DMS114 treated with DMSO at 0.1 percent for 48 hours (cell line): Measurements from ENCODE around the gene PPP6R2.
"Not testable (repeated sequence)": the region's sequence is repeated elsewhere in the genome, so short reads cannot be mapped to it uniquely, and the experiment has no call there.

Experiments used
- DNase-seq: peaks from one replicate; lab custom pipeline; 2025; ENCODE audit not compliant: unreplicated experiment; lab: John Stamatoyannopoulos, UW

Gene PPP6R2

DNA sequence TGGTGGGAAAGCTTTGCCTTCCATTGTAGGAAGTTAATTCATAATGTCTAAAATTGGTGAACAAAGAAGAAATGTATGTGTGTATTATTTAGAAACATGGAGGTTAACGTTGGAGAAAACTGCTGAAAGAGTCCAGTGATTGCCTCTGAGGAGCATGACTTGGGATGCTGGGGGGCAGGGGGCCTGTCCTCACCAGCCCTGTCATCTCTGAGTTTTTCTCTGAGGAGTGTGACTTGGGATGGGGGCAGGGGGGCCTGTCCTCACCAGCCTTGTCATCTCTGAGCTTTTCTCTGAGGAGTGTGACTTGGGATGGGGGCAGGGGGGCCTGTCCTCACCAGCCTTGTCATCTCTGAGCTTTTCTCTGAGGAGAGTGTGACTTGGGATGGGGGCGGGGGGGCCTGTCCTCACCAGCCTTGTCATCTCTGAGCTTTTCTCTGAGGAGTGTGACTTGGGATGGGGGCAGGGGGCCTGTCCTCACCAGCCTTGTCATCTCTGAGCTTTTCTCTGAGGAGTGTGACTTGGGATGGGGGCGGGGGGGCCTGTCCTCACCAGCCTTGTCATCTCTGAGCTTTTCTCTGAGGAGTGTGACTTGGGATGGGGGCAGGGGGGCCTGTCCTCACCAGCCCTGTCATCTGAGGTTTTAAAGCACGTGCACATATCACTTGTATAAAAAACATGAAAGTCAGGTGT lies 54.4 kb downstream of the PPP6R2 start:
- DNase-seq: not testable (repeated sequence)

DNA sequence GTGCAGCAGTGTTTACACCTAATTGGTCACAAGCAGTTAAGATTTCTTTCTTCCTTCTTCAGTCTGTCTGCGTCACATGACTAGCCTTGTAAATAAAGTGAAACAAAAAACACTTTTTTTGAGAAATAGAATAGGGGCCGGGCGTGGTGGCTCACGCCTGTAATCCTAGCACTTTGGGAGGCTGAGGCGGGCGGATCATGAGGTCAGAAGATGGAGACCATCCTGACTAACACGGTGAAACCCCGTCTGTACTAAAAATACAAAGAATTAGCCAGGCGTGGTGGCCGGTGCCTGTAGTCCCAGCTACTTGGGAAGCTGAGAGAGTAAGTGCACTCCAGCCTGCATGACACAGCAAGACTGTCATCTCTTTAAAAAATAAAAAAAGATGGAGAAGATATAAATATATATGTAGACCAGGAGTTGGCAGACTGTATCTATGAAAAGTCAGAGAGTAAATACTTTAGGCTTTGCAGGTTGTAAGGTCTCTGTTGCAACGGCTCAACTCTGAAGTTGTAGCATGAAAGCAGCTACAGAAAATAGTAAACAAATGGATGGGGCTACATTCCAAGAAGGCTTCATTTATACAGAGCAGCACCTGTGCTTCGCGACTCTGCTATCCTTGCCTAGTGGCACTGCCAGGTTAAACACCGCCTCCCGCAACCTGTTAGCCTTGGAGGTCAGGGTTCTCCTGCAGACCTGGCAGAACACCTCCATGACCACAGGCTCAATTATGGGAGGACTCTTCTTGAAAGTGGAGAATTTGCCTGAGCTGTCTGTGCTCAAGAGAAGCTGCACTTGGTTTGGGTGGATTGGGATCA lies 55.9 kb downstream of the PPP6R2 start:
- DNase-seq: no peak

DNA sequence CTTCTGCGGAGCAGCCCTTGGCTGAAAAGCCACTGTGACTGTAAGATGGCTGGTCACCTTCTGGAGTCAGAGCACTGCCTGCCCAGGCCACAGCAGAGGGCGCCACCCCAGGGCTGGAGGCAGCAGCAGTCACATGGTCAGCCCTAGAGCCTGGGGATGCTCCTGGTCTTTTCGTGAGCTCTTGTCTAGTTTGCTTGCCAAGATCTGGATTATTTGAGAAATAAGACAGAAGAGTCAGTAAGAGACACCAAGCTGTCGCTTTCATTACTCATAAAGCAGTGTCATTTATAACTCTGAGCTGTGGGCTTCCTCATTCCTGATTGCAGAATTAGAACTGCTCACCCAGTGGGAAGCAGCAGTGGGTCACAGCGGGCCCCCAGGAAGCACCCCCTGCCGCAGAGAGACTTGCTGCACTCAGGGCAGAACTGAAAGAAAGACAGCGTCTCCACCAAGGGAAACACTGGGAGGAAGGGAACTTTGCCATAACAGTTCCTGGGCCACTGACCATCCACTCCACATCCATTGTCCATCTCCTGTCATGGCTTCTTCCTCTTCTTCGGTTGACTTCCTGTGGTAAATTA lies 56.7 kb downstream of the PPP6R2 start:
- DNase-seq: no peak

DNA sequence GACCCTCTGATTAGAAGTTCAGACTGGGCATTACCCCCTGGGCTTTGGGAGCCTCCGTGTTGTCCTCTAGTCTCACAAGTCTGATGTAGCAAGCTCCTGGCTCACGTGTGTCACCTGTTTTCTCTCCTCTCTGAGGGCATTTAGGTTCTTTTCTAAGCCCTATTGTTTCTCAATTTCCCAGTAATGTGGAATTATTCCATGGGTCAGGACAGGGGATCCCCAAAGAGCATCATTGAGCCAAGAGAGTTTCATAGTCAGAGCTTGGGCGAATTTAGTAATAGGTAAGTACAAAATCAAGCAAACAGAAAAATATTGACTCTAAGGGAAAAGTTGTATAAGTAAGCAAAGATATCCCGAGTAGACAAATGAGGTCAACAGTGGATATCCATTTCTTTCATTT lies 57.3 kb downstream of the PPP6R2 start:
- no peak for DNase-seq

DNA sequence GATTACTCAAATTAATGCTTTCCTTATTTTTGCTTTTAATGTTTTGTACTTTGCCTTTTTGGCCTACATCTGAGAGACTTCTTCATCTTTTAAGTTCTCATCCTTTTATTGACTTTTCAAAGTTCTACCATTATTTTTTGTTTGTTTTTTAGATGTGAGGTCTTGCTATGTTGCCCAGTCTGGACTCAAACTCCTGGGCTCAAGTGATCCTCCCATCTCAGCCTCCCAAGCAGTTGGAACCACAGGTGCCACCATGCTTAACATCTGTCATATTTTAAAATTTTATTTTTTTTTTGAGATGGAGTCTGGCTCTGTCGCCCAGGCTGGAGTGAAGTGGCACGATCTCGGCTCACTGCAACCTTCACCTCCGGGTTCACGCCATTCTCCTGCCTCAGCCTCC lies 57.8 kb downstream of the PPP6R2 start:
- DNase-seq: no peak

DNA sequence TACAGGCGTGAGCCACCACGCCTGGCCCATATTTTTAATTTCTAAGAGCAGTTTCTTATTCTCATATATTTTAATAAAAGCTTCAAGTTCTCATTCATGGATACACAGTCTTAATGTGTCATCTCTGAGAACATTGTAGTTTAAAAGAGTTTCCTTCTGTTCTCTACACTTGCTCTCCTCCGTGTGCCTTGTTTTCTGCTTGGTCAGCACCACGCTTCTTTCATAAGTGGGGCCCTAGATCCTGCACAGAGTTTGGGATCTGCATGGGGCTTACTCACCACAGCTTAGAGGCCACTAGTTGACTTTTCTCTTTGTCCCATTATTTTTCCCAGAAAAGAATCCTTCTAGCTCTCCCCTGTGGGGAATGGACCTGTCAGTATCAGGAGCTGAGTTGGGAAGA lies 58.8 kb downstream of the PPP6R2 start:
- DNase-seq: no peak

DNA sequence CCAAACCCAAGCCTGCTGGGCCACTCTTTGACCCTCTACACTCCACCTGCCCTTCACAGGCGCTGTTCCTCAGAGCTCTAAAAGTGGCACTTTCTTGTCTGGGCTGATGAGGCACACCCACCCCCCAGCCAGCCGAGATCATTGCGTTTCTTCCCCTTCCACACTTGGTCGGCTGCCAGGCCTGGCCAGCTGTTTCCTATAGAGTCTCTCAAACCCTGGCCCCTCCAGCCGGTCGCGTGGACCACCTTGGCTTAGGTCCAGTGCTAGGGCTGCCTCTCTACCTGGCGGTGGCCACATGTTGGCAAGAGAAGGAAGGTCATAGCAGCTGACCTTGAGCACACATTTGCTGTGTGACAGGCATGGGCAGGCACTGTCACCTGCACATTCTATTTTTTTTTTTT lies 60.6 kb downstream of the PPP6R2 start:
- DNase-seq: no peak

DNA sequence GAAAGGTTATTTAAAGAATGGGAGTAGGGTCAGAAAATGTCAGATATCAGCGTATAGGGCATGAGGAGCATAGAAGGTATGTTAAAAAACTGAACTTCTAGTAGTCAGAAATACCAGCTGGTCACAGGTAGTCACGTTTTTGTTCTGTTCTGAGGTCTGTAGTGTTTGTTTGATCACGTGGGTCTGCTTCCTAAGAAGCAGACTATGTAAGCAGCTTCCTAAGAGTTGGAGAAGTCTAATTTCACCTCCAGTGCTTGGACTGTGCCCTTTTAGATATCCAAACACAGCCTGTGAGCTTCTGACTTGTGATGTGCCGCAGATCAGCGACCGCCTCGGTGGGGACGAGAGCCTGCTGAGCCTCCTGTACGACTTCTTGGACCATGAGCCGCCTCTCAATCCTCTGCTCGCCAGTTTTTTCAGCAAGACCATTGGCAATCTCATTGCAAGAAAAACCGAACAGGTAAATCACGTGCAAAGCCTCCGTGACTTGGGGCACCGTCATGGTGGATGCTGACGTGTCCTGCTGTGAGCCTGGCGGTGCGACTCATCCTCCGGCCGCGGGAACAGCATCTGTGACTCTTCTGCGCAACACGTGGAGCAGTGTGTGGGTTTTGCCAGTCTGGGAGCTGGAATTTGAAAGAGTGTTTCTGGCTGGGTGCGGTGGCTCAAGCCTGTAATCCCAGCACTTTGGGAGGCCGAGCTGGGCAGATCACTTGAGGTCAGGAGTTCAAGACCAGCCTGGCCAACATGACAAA lies 63.5 kb downstream of the PPP6R2 start:
- DNase-seq: no peak

DNA sequence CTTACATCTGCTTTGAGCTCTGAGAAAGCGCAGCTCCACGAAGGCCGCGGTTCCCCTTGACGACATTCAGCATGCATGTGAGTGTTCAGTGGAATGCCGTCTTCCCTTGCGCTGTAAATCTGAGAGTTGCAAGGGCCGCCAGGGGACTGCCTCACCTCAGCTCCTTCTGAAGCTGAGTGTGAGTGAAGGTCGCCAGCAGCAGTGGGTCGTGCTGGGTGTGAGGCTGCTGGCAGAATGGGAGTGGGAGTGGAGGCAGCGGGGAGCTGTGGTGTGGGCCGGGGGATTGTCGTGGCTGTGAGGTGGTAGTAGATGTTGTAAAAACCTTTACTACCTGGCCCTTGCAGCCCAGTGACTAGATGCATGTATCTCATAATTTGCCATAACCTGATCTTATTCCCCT lies 65.2 kb downstream of the PPP6R2 start:
- DNase-seq: no peak

DNA sequence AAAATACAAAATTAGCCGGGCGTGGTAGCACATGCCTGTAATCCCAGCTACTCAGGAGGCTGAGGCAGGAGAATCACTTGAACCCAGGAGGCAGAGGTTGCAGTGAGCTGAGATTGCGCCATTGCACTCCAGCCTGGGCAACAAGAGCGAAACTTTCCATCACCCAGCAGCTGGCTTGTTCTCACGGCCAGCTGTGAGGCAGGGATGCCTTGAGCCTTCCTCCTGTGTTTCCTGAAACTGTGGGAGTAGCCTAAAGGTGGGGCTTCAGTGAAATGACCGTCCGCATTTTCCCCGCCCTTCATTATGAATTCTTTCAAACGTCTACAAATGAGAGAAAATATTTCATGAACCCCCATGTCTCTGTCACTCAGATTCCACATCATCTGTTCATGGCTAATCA lies 65.8 kb downstream of the PPP6R2 start:
- not testable (repeated sequence) for DNase-seq

DNA sequence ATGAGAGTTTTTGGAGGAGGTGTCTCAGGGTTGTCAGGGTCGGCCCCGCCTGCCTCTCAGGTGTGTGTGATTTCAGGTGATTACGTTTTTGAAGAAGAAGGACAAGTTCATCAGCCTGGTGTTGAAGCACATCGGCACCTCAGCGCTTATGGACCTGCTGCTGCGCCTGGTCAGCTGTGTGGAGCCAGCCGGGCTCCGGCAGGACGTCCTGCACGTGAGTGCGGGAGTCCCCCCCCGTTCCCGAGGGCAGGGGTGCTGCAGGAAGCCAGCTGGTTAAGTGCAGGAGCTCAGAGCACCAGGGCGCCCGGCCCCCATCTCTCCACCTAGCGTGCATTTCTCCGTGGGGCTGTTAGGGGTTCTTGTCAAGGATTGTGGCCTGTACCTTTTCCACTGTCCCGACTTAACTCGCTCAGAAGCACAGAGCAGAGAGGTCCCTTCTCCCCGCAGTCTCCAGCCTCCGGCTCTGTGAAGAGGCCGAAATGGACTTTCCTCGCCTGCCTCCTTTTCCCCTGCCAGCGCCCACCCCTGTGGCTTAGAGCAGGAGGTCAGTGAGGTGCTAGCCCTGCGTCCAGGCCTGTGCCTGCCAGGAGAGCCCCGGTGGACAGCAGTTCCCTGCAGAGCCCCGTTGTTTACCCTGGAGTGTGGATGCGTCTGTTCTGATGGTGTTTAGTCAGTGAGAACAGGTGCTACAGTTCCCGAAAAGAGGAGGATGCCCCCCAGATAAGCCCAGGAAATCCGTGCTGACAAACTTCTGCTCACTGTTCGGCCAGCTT lies 71.5 kb downstream of the PPP6R2 start:
- no peak for DNase-seq

DNA sequence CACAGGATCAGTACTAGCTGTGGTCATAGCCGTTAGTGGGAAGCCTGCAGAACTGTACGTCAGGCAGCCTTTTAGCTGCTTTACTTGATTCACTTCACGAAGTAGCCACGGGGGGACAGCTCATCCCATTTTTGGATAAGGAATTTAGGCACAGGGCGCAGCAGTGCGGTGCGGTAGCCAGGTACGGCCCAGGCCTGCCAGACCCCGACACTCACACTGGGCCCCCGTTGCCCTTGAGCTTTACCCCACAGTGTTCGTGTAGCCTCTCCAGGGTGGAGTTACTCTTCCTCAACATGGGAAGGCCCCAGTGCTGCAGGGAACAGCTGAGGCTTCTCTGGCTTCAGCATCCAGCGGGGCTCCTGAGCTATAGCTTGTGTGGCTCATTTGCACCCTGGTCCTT lies 72.3 kb downstream of the PPP6R2 start:
- DNase-seq: no peak

DNA sequence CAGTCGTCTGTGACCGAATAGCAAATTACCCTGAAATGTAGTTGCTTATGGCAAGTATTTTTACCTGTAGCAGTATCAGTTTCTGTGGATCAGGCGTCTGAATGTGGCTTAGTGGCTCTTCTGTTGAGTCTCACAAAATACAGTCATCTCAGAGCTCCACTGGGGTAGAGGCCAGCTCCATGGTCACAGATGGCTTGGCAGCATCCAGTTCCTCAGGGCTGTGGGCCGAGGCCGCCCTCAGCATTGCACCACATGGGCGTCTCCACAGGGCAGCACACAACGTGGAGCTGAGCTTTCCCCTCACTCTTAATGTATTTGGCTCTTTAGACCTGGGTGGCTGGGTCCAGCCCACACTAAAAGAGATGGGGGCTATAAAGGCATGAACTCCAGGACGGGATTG lies 73.9 kb downstream of the PPP6R2 start:
- no peak for DNase-seq

DNA sequence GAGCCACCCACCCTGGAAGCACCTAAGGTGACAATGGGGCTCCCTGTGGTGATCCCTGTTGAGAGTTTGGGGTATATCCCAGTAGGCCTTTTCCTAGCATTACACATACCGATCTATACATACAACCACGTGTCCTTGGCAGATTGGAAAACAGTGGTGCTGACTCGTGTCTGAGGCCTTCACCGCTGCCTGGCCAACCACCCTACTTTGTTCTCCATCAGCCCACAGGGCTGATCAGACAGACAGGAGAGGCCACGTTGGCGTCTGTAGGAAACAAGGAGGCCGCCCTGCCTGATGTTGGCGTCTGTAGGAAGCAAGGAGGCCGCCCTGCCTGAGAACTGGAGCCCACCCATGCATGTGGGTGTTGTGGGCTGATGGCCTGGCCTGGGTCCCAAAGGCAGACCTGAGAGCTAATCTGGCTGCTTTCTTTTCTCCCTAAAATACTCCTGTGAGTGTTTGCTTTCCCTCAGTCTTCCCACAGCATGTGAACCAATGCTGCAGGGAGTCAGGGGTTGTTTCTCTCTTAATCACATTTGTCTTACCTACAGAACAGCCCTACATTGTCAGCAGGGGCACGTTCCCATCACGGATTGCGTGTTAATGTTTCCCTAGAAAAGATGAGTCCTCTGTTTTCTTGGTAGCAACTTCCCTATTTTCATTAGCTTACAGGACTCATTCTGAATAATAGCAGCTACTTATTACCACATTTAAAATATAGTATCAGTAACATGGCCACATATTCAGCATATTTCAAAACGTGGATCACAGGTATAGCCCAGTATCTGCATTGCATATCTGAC lies 74.5 kb downstream of the PPP6R2 start:
- no peak for DNase-seq

DNA sequence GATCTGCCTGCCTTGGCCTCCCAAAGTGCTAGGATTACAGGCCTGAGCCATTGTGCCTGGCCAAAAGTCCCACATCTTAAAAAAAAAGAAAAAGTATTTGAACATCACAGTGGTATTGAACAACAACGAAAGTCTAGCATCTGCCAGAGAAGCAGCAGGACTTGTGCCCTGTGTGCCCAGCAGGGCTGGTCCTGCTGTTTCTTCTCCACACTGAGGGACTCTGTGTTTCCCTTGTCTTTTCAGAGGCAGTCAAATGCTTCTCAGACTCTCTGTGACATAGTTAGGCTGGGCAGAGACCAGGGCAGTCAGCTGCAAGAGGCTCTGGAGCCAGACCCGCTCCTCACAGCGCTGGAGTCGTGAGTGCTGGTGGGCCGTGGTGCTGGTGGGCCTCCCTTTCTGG lies 75.5 kb downstream of the PPP6R2 start:
- no peak for DNase-seq

DNA sequence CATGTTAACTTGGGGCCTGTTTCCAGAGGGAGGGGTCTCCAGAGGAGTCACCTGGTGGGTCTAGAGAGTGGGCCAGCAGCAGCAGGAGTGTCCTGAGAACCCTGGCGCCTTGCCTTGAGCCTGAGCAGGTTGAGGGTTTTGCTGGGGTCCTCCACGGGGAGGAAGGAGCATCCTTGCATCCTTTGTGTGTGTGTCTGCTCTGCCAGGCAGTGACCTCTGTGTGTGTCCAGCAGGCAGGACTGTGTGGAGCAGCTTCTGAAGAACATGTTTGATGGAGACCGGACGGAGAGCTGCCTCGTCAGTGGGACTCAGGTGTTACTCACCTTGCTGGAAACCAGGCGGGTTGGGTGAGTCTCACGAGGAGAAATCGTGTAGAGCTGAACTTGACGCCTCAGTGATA lies 76.0 kb downstream of the PPP6R2 start:
- no peak for DNase-seq

DNA sequence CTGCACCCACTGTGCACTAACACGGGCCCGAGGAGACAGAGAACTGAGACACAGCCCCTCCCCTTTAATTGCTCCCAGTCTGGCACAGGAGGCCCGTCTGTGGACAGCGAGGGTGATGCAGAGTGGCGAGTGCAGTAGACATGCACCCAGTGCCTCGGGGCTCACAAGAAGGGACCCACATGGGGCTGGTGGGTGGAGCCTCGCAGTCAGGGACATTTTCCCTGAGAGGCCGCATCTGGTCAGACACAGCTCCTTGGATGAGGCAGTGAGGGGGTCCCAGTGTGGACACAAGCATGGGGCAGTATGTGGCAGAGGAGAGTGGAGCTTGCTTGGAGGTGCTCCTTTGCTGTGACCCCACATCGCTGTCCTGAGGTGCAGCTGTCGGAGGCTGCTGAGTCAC lies 76.9 kb downstream of the PPP6R2 start:
- DNase-seq: no peak

DNA sequence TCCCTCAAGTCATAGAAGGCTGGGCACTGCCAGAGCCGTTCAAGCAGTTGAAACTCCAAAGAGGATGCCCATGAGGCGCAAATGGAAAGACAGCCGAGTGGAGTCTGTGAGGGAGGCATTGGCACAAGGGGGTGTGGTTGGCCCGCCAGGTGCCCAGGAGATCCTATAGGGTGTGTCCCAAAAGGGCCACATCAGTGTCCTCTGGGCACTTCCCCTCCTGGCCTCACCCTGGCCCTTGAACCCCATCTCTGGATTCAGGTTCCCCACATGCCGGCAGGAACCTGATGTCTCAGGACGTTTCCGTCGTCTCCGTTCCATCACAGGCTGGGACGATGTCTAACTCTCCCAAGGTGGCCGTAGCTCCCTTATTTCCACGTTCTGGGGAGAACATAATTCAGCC lies 77.5 kb downstream of the PPP6R2 start:
- no peak for DNase-seq

DNA sequence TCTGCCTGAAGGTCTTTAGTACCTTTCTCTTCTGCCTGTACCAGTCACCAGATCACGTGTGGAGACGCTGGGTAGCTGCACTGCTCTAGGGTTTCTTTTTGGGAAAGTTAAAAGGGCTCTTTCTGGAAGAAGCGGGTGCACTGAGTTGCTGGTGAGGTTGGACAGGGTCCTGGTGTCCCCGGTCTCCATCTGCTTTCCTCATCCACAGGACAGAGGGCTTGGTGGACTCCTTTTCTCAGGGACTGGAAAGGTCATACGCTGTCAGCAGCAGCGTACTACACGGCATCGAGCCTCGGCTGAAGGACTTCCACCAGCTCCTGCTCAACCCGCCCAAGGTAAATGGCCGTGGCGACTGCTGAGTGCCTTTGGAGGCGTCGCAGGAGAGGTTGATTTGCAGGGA lies 78.9 kb downstream of the PPP6R2 start:
- no peak for DNase-seq
